K562 (cell line): Measurements from ENCODE around the gene KLKB1. TPM values are rescaled to one million over a fixed set of nuclear protein-coding genes. Genes with fewer than 3 reads are reported as not detected.
A peak's percentile ranks its signal among the peaks of the same experiment; 100 is the strongest.

ENCODE experiments used
- ATAC-seq: fragments of 200-7000 bp; cut with Tn5 transposase; 3 replicates; pipeline ENCODE4 v1.9.1; 2020; ENCODE audit warnings: moderate library complexity
- BruUV-seq: library from RNA; stranded (reverse); fragments of 400-500 nt; replicated peaks from 2 replicates; lab custom pipeline; 2021; lab: Mats Ljungman, UMichigan
- CTCF ChIA-PET: fragments of 300-600 bp; formaldehyde crosslinking; extraction: SDS; loops from one replicate; lab custom pipeline; 2021; ENCODE audit warnings: low intra/inter-chr PET ratio; lab: Yijun Ruan, JAX
- POLR2A ChIA-PET: fragments of 300-600, 350-650 bp; sonication (Branson Sonifier 250); formaldehyde crosslinking; extraction: SDS; loops from one replicate; lab custom pipeline; 2021; ENCODE audit warnings: antibody characterized with exemption, inconsistent platforms; lab: Yijun Ruan, JAX
- DNase-seq, 4 experiments: peaks; one replicate each; pipeline versions ENCODE4 v3.0.0 to v3.0.0-alpha.2; 2011 to 2018; ENCODE audit warnings: low spot score in 3 of 4, mixed read lengths in 3 of 4; ENCODE audit errors: extremely low read depth in 1 of 4
- FAIRE-seq: peaks from 2 replicates; lab custom pipeline; 2011; peaks lifted over from hg19 to GRCh38; lab: Jason Lieb, UNC
- H2AFZ ChIP-seq: 2 replicates; pipeline ENCODE4 v1.6.0; 2011; ENCODE audit warnings: low read depth, low read length, control low read depth, inconsistent platforms
- H3K27ac ChIP-seq: fragments of 200-600 bp; 3 replicates; pipeline ENCODE4 v1.8.0; 2011; ENCODE audit warnings: low read depth, mild to moderate bottlenecking, control low read depth, inconsistent platforms, low read length, moderate library complexity, mixed read lengths; ENCODE audit errors: extremely low read depth
- H3K27me3 ChIP-seq, 2 experiments: fragments of 300-600 bp in 1 of 2; 2 replicates in 1 of 2; 3 replicates in 1 of 2; pipeline versions ENCODE4 v1.6.0 to v1.8.0; 2011; ENCODE audit warnings: inconsistent platforms in 2 of 2, low read length in 2 of 2, mild to moderate bottlenecking in 1 of 2, mixed read lengths in 1 of 2, moderate library complexity in 1 of 2; ENCODE audit not compliant: control insufficient read depth in 2 of 2, insufficient read depth in 2 of 2
- H3K36me3 ChIP-seq: fragments of 300-600 bp; 3 replicates; pipeline ENCODE4 v1.8.0; 2011; ENCODE audit warnings: mild to moderate bottlenecking, low read length, inconsistent platforms; ENCODE audit not compliant: control insufficient read depth, insufficient read depth
- H3K4me1 ChIP-seq, 2 experiments: fragments of 200-600 bp in 1 of 2; replicated peaks in 1 of 2; 2 replicates in 1 of 2; 3 replicates in 1 of 2; pipeline versions ENCODE4 v1.5.1 to v1.8.0; 2011; ENCODE audit warnings: inconsistent platforms in 2 of 2, low read length in 2 of 2, mild to moderate bottlenecking in 1 of 2, mixed read lengths in 1 of 2, moderate library complexity in 1 of 2; ENCODE audit not compliant: control insufficient read depth in 2 of 2, insufficient read depth in 2 of 2
- H3K4me2 ChIP-seq: 2 replicates; pipeline ENCODE4 v1.6.1; 2011; ENCODE audit warnings: low read length, control low read depth, inconsistent platforms, mixed read lengths; ENCODE audit not compliant: insufficient read depth
- H3K4me3 ChIP-seq: fragments of 200-600 bp; sonication (generic), shearing (Covaris generic); 2 replicates; pipeline ENCODE4 v1.5.1; 2016; ENCODE audit warnings: control low read depth, inconsistent platforms
- H3K79me2 ChIP-seq: fragments of 200-600 bp; 3 replicates; pipeline ENCODE4 v1.8.0; 2011; ENCODE audit warnings: low read length, inconsistent platforms; ENCODE audit not compliant: control insufficient read depth, insufficient read depth
- H3K9ac ChIP-seq, 2 experiments: 2 replicates each; pipeline versions ENCODE4 v1.6.0 to v1.6.1; 2011; ENCODE audit warnings: low read depth in 2 of 2, low read length in 2 of 2, control low read depth in 1 of 2, inconsistent platforms in 1 of 2, mild to moderate bottlenecking in 1 of 2, mixed read lengths in 1 of 2; ENCODE audit not compliant: insufficient read depth in 1 of 2
- H3K9me1 ChIP-seq: one replicate; pipeline ENCODE4 v1.6.0; 2011; ENCODE audit warnings: inconsistent platforms, mild to moderate bottlenecking, low read length, moderate library complexity; ENCODE audit not compliant: control insufficient read depth, insufficient read depth
- H3K9me3 ChIP-seq: replicated peaks from 2 replicates; pipeline ENCODE4 v1.5.1; 2011; ENCODE audit warnings: low read depth, low read length, inconsistent platforms; ENCODE audit not compliant: control insufficient read depth, insufficient read depth
- H4K20me1 ChIP-seq: replicated peaks from 2 replicates; pipeline ENCODE4 v1.6.1; 2011; ENCODE audit warnings: low read length, inconsistent platforms, mixed read lengths; ENCODE audit not compliant: control insufficient read depth, insufficient read depth
- ID3 ChIP-seq, 2 experiments: fragments of 250-450 bp in 1 of 2; fragments of 450-650 bp in 1 of 2; sonication (Bioruptor Pico) in 1 of 2; IDR thresholded peaks; 2 replicates each; pipeline versions ENCODE4 v1.6.1 to v1.8.0; 2016 to 2021; ENCODE audit warnings: mild to moderate bottlenecking in 2 of 2, moderate library complexity in 2 of 2, missing compliant biosample characterization in 1 of 2, missing genetic modification characterization in 1 of 2
- RBFOX2 ChIP-seq: fragments of 200-400 bp; formaldehyde crosslinking; IDR thresholded peaks from 2 replicates; pipeline ENCODE4 v1.6.1; 2017; ENCODE audit warnings: low read depth, mild to moderate bottlenecking, low read length, moderate library complexity
- RFX7 ChIP-seq: fragments of 250-450 bp; sonication (Bioruptor Pico); IDR thresholded peaks from 2 replicates; pipeline ENCODE4 v1.5.1; 2021; ENCODE audit warnings: mild to moderate bottlenecking
- ZNF311 ChIP-seq: fragments of 250-450 bp; sonication (Bioruptor Pico); IDR thresholded peaks from 2 replicates; pipeline ENCODE4 v1.4.0; 2020; ENCODE audit warnings: mild to moderate bottlenecking, moderate library complexity
- ZNF764 ChIP-seq: fragments of 250-450 bp; sonication (Bioruptor Pico); IDR thresholded peaks from 2 replicates; pipeline ENCODE4 v1.4.0; 2020; ENCODE audit warnings: low read depth, mild to moderate bottlenecking, moderate library complexity
- WGBS: fragments of 100-300 bp; shearing (Covaris generic); methylation state at CpG from one replicate; pipeline ENCODE4 v1.1.6; 2016; ENCODE audit warnings: low coverage, mixed read lengths; ENCODE audit not compliant: insufficient coverage; ENCODE audit errors: missing lambda C conversion rate; 5-methylcytosine and 5-hydroxymethylcytosine counted together
- in situ Hi-C: fragments of 300-500 bp; cut with MboI; formaldehyde crosslinking; loops from 4 replicates; pipeline ENCODE4 v1.15.0; 2018; ENCODE audit warnings: inconsistent platforms, mixed read lengths
- intact Hi-C: fragments of 100-400 bp; cut with micrococcal nuclease; formaldehyde crosslinking; loops from 2 replicates; pipeline ENCODE4 v1.14.2; 2022
- polyA plus RNA-seq, 8 experiments: library from polyadenylated mRNA; depleted of rRNA in 4 of 8; stranded (reverse) in 5 of 8; unstranded in 3 of 8; fragments of >200 nt; fragmentation: Nextera tagmentation in 2 of 8; fragmentation: Illumina TruSeq in 1 of 8; extraction: Ambion mirVana in 2 of 8; extraction: Trizol in 1 of 8; gene quantifications; 2 replicates each; pipeline versions ENCODE4 v1.2.1 to v1.2.3, GENCODE V29; 2011 to 2014; ENCODE audit warnings: inconsistent platforms in 1 of 8, missing spikeins in 1 of 8
- total RNA-seq, 7 experiments: library from RNA; depleted of rRNA in 6 of 7; stranded (reverse); fragments of >200 nt in 6 of 7; fragmentation: Illumina TruSeq in 2 of 7; extraction: Trizol in 2 of 7; gene quantifications; 2 replicates each; pipeline versions ENCODE4 v1.2.1 to v1.2.3, GENCODE V29; 2011 to 2021; ENCODE audit warnings: low replicate concordance in 1 of 7
- TF ChIP-seq, protein P1 (sequence below), 2 experiments: fragments of 450-650 bp; formaldehyde crosslinking in 1 of 2; IDR thresholded peaks; 2 replicates each; pipeline versions ENCODE4 v1.4.0 to v1.6.1; 2014 to 2020; ENCODE audit warnings: mild to moderate bottlenecking in 2 of 2, borderline replicate concordance in 1 of 2, low read depth in 1 of 2
- TF ChIP-seq, protein P2 (sequence below), 2 experiments: IDR thresholded peaks in 1 of 2; conservative IDR thresholded peaks in 1 of 2; 2 replicates each; pipeline ENCODE4 v1.6.1; 2016; ENCODE audit warnings: low read depth in 2 of 2, mild to moderate bottlenecking in 1 of 2, missing compliant biosample characterization in 1 of 2, missing genetic modification characterization in 1 of 2, moderate library complexity in 1 of 2

Gene KLKB1
- total and polyA plus RNA-seq, 9 of the 15 experiments (the other 6 are each of a cell fraction or from before 2014, with no cell fraction given), result 0.27 TPM; not detected in 8

DNA sequence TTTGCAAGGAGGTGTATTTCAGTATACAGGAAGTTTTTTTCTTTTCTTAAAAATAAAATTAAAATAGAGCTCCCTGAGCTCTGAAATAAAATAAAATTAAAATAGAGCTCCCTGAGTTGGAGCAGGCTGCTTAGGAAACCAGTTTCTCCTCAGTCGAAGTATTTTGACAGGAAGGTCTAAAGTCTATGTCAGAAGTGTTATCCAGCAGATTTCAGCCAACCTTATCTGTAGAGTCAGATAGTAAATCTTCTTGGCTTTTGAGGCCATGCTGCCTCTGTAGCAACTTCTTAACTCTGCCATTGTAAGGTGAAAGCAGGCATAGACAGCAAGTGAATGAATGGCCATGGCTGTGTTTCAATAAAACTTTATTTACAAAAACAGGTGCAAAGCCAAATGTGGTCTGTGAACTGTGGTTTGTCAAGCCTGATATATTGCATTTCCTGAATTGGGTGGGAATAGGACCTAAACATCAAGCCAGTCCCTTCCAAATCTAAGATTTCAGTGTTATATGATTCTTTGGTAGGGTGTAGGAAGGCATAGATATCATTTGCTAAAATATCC, 9.5 kb upstream of the KLKB1 start:
- intact Hi-C loops (no loop called here), in situ Hi-C loops (no loop called here)
- Histone ChIP-seq H3K9me3 (no peaks in the 10 kb centered on the region), H4K20me1 (no peaks in the 10 kb centered on the region), H3K4me1 (no peaks in the 10 kb centered on the region), H3K9ac (no peak overlapping the region), H2AFZ (no peak overlapping the region), H3K9me1 (no peaks in the 10 kb centered on the region), H3K79me2 (no peaks in the 10 kb centered on the region), H3K36me3 (no peaks in the 10 kb centered on the region), H3K27me3 (no peaks in the 10 kb centered on the region; a peak in 1 of 5 replicates), H3K27ac (no peak overlapping the region), H3K4me2 (no peak overlapping the region), H3K4me3 (no peak overlapping the region)
- FAIRE-seq, result no peak
- no peak for DNase-seq
- ChIA-PET CTCF (no interaction called here), POLR2A (no interaction called here)
- BruUV-seq, result no TSS peak
- 0% methylated on average over 1 of the region's 1 CpG for WGBS
- ATAC-seq, result no peak
- TF ChIP-seq, protein P1, sequence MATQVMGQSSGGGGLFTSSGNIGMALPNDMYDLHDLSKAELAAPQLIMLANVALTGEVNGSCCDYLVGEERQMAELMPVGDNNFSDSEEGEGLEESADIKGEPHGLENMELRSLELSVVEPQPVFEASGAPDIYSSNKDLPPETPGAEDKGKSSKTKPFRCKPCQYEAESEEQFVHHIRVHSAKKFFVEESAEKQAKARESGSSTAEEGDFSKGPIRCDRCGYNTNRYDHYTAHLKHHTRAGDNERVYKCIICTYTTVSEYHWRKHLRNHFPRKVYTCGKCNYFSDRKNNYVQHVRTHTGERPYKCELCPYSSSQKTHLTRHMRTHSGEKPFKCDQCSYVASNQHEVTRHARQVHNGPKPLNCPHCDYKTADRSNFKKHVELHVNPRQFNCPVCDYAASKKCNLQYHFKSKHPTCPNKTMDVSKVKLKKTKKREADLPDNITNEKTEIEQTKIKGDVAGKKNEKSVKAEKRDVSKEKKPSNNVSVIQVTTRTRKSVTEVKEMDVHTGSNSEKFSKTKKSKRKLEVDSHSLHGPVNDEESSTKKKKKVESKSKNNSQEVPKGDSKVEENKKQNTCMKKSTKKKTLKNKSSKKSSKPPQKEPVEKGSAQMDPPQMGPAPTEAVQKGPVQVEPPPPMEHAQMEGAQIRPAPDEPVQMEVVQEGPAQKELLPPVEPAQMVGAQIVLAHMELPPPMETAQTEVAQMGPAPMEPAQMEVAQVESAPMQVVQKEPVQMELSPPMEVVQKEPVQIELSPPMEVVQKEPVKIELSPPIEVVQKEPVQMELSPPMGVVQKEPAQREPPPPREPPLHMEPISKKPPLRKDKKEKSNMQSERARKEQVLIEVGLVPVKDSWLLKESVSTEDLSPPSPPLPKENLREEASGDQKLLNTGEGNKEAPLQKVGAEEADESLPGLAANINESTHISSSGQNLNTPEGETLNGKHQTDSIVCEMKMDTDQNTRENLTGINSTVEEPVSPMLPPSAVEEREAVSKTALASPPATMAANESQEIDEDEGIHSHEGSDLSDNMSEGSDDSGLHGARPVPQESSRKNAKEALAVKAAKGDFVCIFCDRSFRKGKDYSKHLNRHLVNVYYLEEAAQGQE (IDR thresholded peaks at IDR 0.05; ENCODE audit: borderline replicate concordance), result no peak
- TF ChIP-seq, protein P1 (CRISPR knock-in tag; IDR thresholded peaks at IDR 0.05; ENCODE audit: low read depth), result no peak
- no peak for TF ChIP-seq RBFOX2
- no peak for TF ChIP-seq RFX7 (CRISPR knock-in tag)
- no peak for TF ChIP-seq ZNF764
- TF ChIP-seq ZNF311 (CRISPR knock-in tag), result no peak
- TF ChIP-seq ID3 (CRISPR knock-in tag; IDR thresholded peaks at IDR 0.05), result no peak
- no peak for TF ChIP-seq ID3 (tag; IDR thresholded peaks at IDR 0.05)
- TF ChIP-seq, protein P2, sequence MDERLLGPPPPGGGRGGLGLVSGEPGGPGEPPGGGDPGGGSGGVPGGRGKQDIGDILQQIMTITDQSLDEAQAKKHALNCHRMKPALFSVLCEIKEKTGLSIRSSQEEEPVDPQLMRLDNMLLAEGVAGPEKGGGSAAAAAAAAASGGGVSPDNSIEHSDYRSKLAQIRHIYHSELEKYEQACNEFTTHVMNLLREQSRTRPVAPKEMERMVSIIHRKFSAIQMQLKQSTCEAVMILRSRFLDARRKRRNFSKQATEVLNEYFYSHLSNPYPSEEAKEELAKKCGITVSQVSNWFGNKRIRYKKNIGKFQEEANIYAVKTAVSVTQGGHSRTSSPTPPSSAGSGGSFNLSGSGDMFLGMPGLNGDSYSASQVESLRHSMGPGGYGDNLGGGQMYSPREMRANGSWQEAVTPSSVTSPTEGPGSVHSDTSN (CRISPR knock-in tag; IDR thresholded peaks at IDR 0.05; ENCODE audit: low read depth), result no peak
- TF ChIP-seq, protein P2 (tag; conservative IDR thresholded peaks at IDR 0.05; ENCODE audit: low read depth), result 0 out of 2 replicates have a peak, but pooled peaks have one; percentile 28
